ENCODE results near the gene TET3. TPM values are rescaled to one million over a fixed set of nuclear protein-coding genes. Genes with fewer than 3 reads are reported as not detected.

Gene TET3
- total and polyA plus RNA-seq, 7 donors, result 0.56 to 11.2 (median 3.2) TPM

- WGBS, 3 donors, result 61 to 69% (median 68%) methylated on average over 5 of the region's 5 CpGs
- H3K27ac ChIP-seq, result no peak overlapping the region
- no peaks in the 10 kb centered on the region for H3K9me3 ChIP-seq
- H3K4me3 ChIP-seq, result no peak overlapping the region
- peaks cover 26% of the 10 kb centered on the region for H3K4me1 ChIP-seq
- DNase-seq, result no peak
- H3K36me3 ChIP-seq (ENCODE audit: insufficient read depth in 1 of 2, low read depth in 1 of 2), result no peaks in the 10 kb centered on the region
- peaks cover 0 to 2% (median 0%) of the 10 kb centered on the region in 3 donors for H3K27me3 ChIP-seq (ENCODE audit: insufficient read depth in 3 of 3, low read length in 2 of 3)
- ATAC-seq, result no peak
- intact Hi-C loops (cut with DNase I), result no loop called here
- TF ChIP-seq, protein P1, sequence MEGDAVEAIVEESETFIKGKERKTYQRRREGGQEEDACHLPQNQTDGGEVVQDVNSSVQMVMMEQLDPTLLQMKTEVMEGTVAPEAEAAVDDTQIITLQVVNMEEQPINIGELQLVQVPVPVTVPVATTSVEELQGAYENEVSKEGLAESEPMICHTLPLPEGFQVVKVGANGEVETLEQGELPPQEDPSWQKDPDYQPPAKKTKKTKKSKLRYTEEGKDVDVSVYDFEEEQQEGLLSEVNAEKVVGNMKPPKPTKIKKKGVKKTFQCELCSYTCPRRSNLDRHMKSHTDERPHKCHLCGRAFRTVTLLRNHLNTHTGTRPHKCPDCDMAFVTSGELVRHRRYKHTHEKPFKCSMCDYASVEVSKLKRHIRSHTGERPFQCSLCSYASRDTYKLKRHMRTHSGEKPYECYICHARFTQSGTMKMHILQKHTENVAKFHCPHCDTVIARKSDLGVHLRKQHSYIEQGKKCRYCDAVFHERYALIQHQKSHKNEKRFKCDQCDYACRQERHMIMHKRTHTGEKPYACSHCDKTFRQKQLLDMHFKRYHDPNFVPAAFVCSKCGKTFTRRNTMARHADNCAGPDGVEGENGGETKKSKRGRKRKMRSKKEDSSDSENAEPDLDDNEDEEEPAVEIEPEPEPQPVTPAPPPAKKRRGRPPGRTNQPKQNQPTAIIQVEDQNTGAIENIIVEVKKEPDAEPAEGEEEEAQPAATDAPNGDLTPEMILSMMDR (IDR thresholded peaks at IDR 0.05), result no peak
Measured at GRCh38 chr2:73979021-73979420, 5.7 kb upstream of the TET3 start.

GRCh38 chr2:73979686-73980085 lies 5.0 kb upstream of the TET3 start:
- ATAC-seq, result no peak
- H3K27ac ChIP-seq, result no peak overlapping the region
- peaks cover 29% of the 10 kb centered on the region for H3K4me1 ChIP-seq
- no peaks in the 10 kb centered on the region for H3K36me3 ChIP-seq (ENCODE audit: insufficient read depth in 1 of 2, low read depth in 1 of 2)
- TF ChIP-seq, protein P1 (IDR thresholded peaks at IDR 0.05), result no peak
- WGBS, 3 donors, result 60 to 64% (median 64%) methylated on average over 3 of the region's 3 CpGs
- H3K4me3 ChIP-seq, result no peak overlapping the region
- H3K27me3 ChIP-seq (ENCODE audit: insufficient read depth in 3 of 3, low read length in 2 of 3), result peaks cover 0 to 2% (median 0%) of the 10 kb centered on the region in 3 donors
- peak in 1 of 2 donors; percentile 31 for DNase-seq
- H3K9me3 ChIP-seq, result no peaks in the 10 kb centered on the region
- intact Hi-C loops (cut with DNase I), result loop anchor here in 1 of 2 donors (5.0 to 10.0 kb wide), 2 partner anchors 52 to 155 kb away; partner anchors contain the start of genes DGUOK and STAMBP

DNA sequence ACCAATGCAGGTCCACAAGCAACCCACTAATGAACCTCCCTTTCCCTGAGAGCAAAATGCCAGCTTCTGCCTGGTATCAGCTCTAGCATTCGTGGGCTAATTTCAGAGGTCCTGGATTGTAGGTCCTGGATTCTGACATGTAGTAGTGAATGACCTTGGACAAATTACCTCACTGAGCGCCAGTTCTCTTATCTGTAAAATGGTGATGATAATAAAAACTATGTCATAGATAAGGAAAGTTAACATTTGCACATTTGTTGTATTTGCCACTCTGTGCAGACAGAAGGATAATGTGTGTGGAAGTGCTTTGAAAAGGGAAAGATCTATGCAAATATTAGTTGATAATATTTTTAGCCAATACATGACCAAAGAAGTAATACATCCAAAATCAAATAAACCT lies 4.1 kb upstream of the TET3 start:
- Histone ChIP-seq H3K27ac (no peak overlapping the region), H3K4me1 (peaks cover 29% of the 10 kb centered on the region), H3K9me3 (no peaks in the 10 kb centered on the region), H3K36me3 (ENCODE audit: insufficient read depth in 1 of 2, low read depth in 1 of 2) (no peaks in the 10 kb centered on the region), H3K27me3 (ENCODE audit: insufficient read depth in 3 of 3, low read length in 2 of 3) (peaks cover 0 to 2% (median 0%) of the 10 kb centered on the region in 3 donors), H3K4me3 (peak overlapping the region; percentile 61)
- intact Hi-C loops (cut with DNase I), result loop anchor here in 1 of 2 donors (5.0 to 10.0 kb wide), 2 partner anchors 53 to 156 kb away; partner anchors contain the start of genes DGUOK and STAMBP
- TF ChIP-seq, protein P1 (IDR thresholded peaks at IDR 0.05), result no peak
- DNase-seq (no peak), ATAC-seq (no peak)
- 93 to 97% (median 96%) methylated on average over 2 of the region's 2 CpGs for WGBS, 3 donors

- Histone ChIP-seq H3K36me3 (ENCODE audit: insufficient read depth in 1 of 2, low read depth in 1 of 2) (peaks cover 0 to under 1% of the 10 kb centered on the region in 2 donors), H3K4me1 (peaks cover 35% of the 10 kb centered on the region), H3K4me3 (peak overlapping the region; percentile 61), H3K27ac (no peak overlapping the region), H3K27me3 (ENCODE audit: insufficient read depth in 3 of 3, low read length in 2 of 3) (peaks cover 0 to 2% (median 0%) of the 10 kb centered on the region in 3 donors), H3K9me3 (no peaks in the 10 kb centered on the region)
- DNase-seq, result peak; percentile 49 to 69
- WGBS, 3 donors, result 10 to 17% (median 10%) methylated on average over 31 of the region's 31 CpGs
- intact Hi-C loops (cut with DNase I), result loop anchor here in 1 of 2 donors (5.0 to 10.0 kb wide), 2 partner anchors 54 to 157 kb away; partner anchors contain the start of genes DGUOK and STAMBP
- TF ChIP-seq, protein P1 (IDR thresholded peaks at IDR 0.05), result no peak
- ATAC-seq, result peak; percentile 17 to 61 (median 42)
Measured at GRCh38 chr2:73981081-73982001, 3.4 kb upstream of the TET3 start.

Measured in psoas muscle (tissue), 8 donors.